ENCODE data around the gene VWA8. TPM values are rescaled to one million over a fixed set of nuclear protein-coding genes. Genes with fewer than 3 reads are reported as not detected.
A peak's percentile ranks its signal among the peaks of the same experiment; 100 is the strongest.

VWA8 gene
- polyA plus RNA-seq, 1 donor (not counting 4 experiments of a cell fraction or from before 2014, with no cell fraction given) = 17.8 TPM

DNA sequence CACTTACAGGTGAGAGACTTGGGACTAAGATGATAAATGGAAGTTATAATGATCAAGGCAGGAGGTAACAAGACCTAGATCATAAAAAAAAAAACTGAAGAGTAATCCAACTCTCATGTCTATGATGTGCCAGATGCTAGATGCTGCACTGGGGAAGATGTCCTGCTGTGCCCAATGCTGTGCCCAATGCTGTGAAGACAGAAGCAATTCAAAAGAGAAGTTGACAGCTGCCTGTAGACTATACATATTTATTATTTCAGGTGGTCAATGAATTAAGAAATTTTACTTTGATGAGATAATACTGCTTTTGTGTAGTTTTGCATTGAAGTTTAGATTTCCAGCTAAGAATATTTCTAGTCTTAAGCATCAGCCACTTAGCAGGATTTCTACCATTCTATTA lies 21.5 kb downstream of the VWA8 start:
- H3K36me3 ChIP-seq (ENCODE audit: control insufficient read depth in 2 of 2, extremely low read depth in 1 of 2, insufficient read depth in 2 of 2, low read length in 2 of 2) = peaks cover 0 to 3% of the 10 kb centered on the region in 2 experiments
- DNase-seq (ENCODE audit: low read depth, low spot score) = no peak
- H3K27me3 ChIP-seq (ENCODE audit: control insufficient read depth, extremely low read depth, insufficient read depth, low read length) = no peaks in the 10 kb centered on the region
- no peaks in the 10 kb centered on the region for H3K9me1 ChIP-seq (ENCODE audit: control insufficient read depth, extremely low read depth, insufficient read depth, low read length)
- H3K9ac ChIP-seq (ENCODE audit: control insufficient read depth, extremely low read depth, insufficient read depth, low read length) = no peak overlapping the region
- dilution Hi-C loops (cut with MboI; ENCODE audit: extremely low pct_ligation_motif_present, low sequenced_read_pairs) = no loop called here
- H3K4me3 ChIP-seq (ENCODE audit: control insufficient read depth in 2 of 3, extremely low read depth in 1 of 3, insufficient read depth in 2 of 3, low read depth in 1 of 3, low read length in 3 of 3) = no peak overlapping the region
- FAIRE-seq = peak; percentile 69
- H3K4me2 ChIP-seq (ENCODE audit: control insufficient read depth, extremely low read depth, insufficient read depth, low read depth, low read length) = no peak overlapping the region
- TF ChIP-seq, protein P1, sequence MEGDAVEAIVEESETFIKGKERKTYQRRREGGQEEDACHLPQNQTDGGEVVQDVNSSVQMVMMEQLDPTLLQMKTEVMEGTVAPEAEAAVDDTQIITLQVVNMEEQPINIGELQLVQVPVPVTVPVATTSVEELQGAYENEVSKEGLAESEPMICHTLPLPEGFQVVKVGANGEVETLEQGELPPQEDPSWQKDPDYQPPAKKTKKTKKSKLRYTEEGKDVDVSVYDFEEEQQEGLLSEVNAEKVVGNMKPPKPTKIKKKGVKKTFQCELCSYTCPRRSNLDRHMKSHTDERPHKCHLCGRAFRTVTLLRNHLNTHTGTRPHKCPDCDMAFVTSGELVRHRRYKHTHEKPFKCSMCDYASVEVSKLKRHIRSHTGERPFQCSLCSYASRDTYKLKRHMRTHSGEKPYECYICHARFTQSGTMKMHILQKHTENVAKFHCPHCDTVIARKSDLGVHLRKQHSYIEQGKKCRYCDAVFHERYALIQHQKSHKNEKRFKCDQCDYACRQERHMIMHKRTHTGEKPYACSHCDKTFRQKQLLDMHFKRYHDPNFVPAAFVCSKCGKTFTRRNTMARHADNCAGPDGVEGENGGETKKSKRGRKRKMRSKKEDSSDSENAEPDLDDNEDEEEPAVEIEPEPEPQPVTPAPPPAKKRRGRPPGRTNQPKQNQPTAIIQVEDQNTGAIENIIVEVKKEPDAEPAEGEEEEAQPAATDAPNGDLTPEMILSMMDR (optimal IDR thresholded peaks at IDR 0.05 in 1 of 3, IDR thresholded peaks at IDR 0.05 in 1 of 3, conservative IDR thresholded peaks at IDR 0.05 in 1 of 3; ENCODE audit: extremely low read depth in 1 of 3, insufficient read depth in 2 of 3, low read length in 3 of 3) = no peak
- no peak for TF ChIP-seq EZH2 (IDR thresholded peaks at IDR 0.05; ENCODE audit: low read length)
- H3K79me2 ChIP-seq (ENCODE audit: control insufficient read depth, insufficient read depth, low read length) = peaks cover 32% of the 10 kb centered on the region
- no peaks in the 10 kb centered on the region for H3K9me3 ChIP-seq (ENCODE audit: control insufficient read depth, low read depth, low read length)
- H3K27ac ChIP-seq (ENCODE audit: control insufficient read depth, insufficient read depth, low read length) = no peak overlapping the region
- no peaks in the 10 kb centered on the region for H3K4me1 ChIP-seq (ENCODE audit: control insufficient read depth, extremely low read depth, insufficient read depth, low read length)
- peaks cover 6% of the 10 kb centered on the region for H4K20me1 ChIP-seq (ENCODE audit: control insufficient read depth, extremely low read depth, insufficient read depth, low read length)
- H2AFZ ChIP-seq (ENCODE audit: control insufficient read depth, low read length) = no peak overlapping the region

DNA sequence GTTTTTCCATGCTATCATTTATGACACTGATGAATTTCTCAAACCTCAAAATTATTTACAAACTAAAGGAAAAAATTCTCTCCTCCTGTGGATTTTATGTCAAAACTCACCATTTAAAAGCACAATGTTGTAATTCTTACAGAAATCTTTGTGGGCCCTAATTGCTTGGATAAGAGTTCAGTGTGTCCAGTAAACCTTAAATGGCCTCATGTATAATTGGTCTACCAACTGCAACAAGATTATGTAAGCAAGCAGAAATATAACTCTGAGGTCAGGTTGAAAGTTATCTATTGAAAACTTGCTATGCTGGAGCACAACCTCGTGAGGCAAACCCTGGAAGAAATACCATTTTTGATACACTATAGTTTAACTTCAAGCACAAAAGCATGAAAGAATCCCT lies 22.0 kb downstream of the VWA8 start:
- Histone ChIP-seq H3K4me3 (ENCODE audit: control insufficient read depth in 2 of 3, extremely low read depth in 1 of 3, insufficient read depth in 2 of 3, low read depth in 1 of 3, low read length in 3 of 3) (no peak overlapping the region), H3K9ac (ENCODE audit: control insufficient read depth, extremely low read depth, insufficient read depth, low read length) (no peak overlapping the region), H3K79me2 (ENCODE audit: control insufficient read depth, insufficient read depth, low read length) (peaks cover 29% of the 10 kb centered on the region), H3K4me1 (ENCODE audit: control insufficient read depth, extremely low read depth, insufficient read depth, low read length) (no peaks in the 10 kb centered on the region), H3K27ac (ENCODE audit: control insufficient read depth, insufficient read depth, low read length) (no peak overlapping the region), H4K20me1 (ENCODE audit: control insufficient read depth, extremely low read depth, insufficient read depth, low read length) (peaks cover 6% of the 10 kb centered on the region), H3K9me3 (ENCODE audit: control insufficient read depth, low read depth, low read length) (no peaks in the 10 kb centered on the region), H3K36me3 (ENCODE audit: control insufficient read depth in 2 of 2, extremely low read depth in 1 of 2, insufficient read depth in 2 of 2, low read length in 2 of 2) (peaks cover 0 to 3% of the 10 kb centered on the region in 2 experiments), H3K27me3 (ENCODE audit: control insufficient read depth, extremely low read depth, insufficient read depth, low read length) (no peaks in the 10 kb centered on the region), H2AFZ (ENCODE audit: control insufficient read depth, low read length) (no peak overlapping the region), H3K4me2 (ENCODE audit: control insufficient read depth, extremely low read depth, insufficient read depth, low read depth, low read length) (no peak overlapping the region), H3K9me1 (ENCODE audit: control insufficient read depth, extremely low read depth, insufficient read depth, low read length) (no peaks in the 10 kb centered on the region)
- DNase-seq (ENCODE audit: low read depth, low spot score) = no peak
- TF ChIP-seq, protein P1 (optimal IDR thresholded peaks at IDR 0.05 in 1 of 3, IDR thresholded peaks at IDR 0.05 in 1 of 3, conservative IDR thresholded peaks at IDR 0.05 in 1 of 3; ENCODE audit: extremely low read depth in 1 of 3, insufficient read depth in 2 of 3, low read length in 3 of 3) = no peak
- dilution Hi-C loops (cut with MboI; ENCODE audit: extremely low pct_ligation_motif_present, low sequenced_read_pairs) = no loop called here
- no peak for FAIRE-seq
